Calu3 (cell line): Measurements from ENCODE around the gene PREB. TPM values are rescaled to one million over a fixed set of nuclear protein-coding genes. Genes with fewer than 3 reads are reported as not detected.

Source experiments
- BruUV-seq: library from RNA; stranded (reverse); fragments of 400-500 nt; replicated peaks from 2 replicates; lab custom pipeline; 2021; lab: Mats Ljungman, UMichigan
- CTCF ChIA-PET: fragments of 300-600 bp; sonication (Branson Sonifier 250); formaldehyde crosslinking; loops from one replicate; lab custom pipeline; 2022; ENCODE audit warnings: antibody characterized with exemption; lab: Charles Lee
- DNase-seq: peaks from one replicate; pipeline ENCODE4 v3.0.0; 2022
- H3K27ac Mint-ChIP-seq: one replicate; pipeline ENCODE4 v1.8.0; 2022; ENCODE audit warnings: mixed read lengths; ENCODE audit not compliant: unreplicated experiment
- H3K27me3 Mint-ChIP-seq: one replicate; pipeline ENCODE4 v1.8.0; 2022; ENCODE audit warnings: mixed read lengths; ENCODE audit not compliant: unreplicated experiment
- H3K36me3 Mint-ChIP-seq: one replicate; pipeline ENCODE4 v1.8.0; 2022; ENCODE audit warnings: mild to moderate bottlenecking, moderate library complexity, mixed read lengths; ENCODE audit not compliant: insufficient read depth, unreplicated experiment
- H3K4me1 Mint-ChIP-seq: one replicate; pipeline ENCODE4 v1.8.0; 2022; ENCODE audit warnings: mild to moderate bottlenecking, low read depth, mixed read lengths; ENCODE audit not compliant: unreplicated experiment
- H3K4me3 Mint-ChIP-seq: one replicate; pipeline ENCODE4 v1.8.0; 2022; ENCODE audit warnings: mild to moderate bottlenecking, low read depth, moderate library complexity, mixed read lengths; ENCODE audit not compliant: unreplicated experiment
- H3K9me3 Mint-ChIP-seq: one replicate; pipeline ENCODE4 v1.8.0; 2022; ENCODE audit warnings: low read depth, mixed read lengths; ENCODE audit not compliant: unreplicated experiment
- intact Hi-C: fragments of 100-400 bp; cut with micrococcal nuclease; formaldehyde crosslinking; loops from one replicate; pipeline ENCODE4 v1.10.0; 2022; ENCODE audit not compliant: unreplicated experiment
- total RNA-seq: library from RNA; stranded (reverse); gene quantifications from 2 replicates; pipeline ENCODE4 v1.2.3, GENCODE V29; 2022
- TF ChIP-seq, protein P1 (sequence below): fragments of 200-600 bp; IDR thresholded peaks from one replicate; pipeline ENCODE4 v1.8.0; 2022; ENCODE audit warnings: antibody characterized with exemption; ENCODE audit not compliant: unreplicated experiment

Gene PREB
- total RNA-seq, 1 experiment from 2014 or later, result 54.0 TPM

DNA sequence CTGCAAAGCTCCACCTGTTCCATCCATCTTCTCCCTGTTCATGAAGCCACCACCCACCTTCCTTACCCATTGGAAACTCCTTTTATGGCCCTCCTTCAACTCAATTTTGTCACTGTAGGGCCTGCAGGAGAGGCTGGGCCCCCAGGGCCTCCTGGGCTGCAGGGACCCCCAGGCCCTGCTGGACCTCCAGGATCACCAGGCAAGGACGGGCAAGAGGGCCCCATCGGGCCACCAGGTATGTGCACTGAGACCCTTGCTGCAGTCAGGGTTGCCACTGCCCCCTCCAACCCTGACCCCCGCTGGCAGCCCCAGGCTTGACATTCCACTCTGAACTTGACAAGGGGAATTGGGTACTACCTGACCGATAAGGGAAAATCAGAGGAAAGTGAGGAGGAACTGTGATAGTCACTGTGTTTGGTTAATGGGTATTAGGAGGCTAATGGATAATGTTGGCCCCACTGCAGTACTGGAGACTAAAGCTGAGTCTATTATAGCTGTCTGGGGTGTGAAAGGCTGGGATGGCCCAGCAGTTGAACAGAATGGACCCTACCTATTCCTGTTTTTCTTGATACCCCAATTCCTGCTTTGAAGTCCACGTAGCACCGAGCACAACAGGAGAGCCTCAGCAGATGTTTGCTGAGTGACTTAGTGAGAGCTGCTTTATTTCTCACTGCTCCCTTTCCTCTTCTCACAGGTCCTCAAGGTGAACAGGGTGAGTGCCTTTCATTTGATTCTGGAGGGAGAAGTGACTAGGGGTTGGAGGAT lies 50.0 kb downstream of the PREB start:
- DNase-seq, result no peak
- no peak overlapping the region for H3K27ac Mint-ChIP-seq
- peak overlapping the region; percentile 82 for H3K4me3 Mint-ChIP-seq
- CTCF ChIA-PET, result interaction anchor here (0.6 to 1.4 kb wide), 2 partner anchors 13 to 209 kb away, joined by 4 read pairs; no protein-coding TSS in a partner anchor
- intact Hi-C loops, result no loop called here
- H3K9me3 Mint-ChIP-seq, result no peaks in the 10 kb centered on the region
- TF ChIP-seq, protein P1, sequence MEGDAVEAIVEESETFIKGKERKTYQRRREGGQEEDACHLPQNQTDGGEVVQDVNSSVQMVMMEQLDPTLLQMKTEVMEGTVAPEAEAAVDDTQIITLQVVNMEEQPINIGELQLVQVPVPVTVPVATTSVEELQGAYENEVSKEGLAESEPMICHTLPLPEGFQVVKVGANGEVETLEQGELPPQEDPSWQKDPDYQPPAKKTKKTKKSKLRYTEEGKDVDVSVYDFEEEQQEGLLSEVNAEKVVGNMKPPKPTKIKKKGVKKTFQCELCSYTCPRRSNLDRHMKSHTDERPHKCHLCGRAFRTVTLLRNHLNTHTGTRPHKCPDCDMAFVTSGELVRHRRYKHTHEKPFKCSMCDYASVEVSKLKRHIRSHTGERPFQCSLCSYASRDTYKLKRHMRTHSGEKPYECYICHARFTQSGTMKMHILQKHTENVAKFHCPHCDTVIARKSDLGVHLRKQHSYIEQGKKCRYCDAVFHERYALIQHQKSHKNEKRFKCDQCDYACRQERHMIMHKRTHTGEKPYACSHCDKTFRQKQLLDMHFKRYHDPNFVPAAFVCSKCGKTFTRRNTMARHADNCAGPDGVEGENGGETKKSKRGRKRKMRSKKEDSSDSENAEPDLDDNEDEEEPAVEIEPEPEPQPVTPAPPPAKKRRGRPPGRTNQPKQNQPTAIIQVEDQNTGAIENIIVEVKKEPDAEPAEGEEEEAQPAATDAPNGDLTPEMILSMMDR, result no peak
- peaks cover 20% of the 10 kb centered on the region for H3K4me1 Mint-ChIP-seq
- peaks cover 25% of the 10 kb centered on the region for H3K36me3 Mint-ChIP-seq
- no peaks in the 10 kb centered on the region for H3K27me3 Mint-ChIP-seq
- BruUV-seq, result no TSS peak

DNA sequence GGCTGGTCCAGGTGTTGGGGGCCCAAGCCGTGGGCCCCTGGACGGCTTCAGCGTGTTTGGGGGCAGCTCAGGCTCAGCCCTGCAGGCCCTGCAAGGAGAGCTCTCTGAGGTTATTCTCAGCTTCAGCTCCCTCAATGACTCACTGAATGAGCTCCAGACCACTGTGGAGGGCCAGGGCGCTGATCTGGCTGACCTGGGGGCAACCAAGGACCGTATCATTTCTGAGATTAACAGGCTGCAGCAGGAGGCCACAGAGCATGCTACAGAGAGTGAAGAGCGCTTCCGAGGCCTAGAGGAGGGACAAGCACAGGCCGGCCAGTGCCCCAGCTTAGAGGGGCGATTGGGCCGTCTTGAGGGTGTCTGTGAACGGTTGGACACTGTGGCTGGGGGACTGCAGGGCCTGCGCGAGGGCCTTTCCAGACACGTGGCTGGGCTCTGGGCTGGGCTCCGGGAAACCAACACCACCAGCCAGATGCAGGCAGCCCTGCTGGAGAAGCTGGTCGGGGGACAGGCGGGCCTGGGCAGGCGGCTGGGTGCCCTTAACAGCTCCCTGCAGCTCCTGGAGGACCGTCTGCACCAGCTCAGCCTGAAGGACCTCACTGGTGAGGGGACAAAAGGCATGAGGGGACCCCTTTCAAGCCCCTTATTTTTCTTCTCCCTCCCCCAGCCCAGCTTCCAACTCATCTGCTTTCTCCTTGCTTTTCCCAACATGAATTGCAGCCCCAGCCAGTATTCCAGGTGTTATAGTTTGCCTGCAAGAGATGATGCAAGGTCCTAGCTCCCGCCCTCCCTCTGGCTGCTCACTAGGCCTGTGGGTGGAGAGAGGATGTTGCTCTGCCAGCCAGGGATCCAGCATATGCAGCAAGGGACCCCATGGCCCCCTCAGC lies 50.8 kb downstream of the PREB start:
- Mint-ChIP-seq H3K4me1 (peaks cover 20% of the 10 kb centered on the region), H3K27ac (no peak overlapping the region), H3K9me3 (no peaks in the 10 kb centered on the region), H3K4me3 (no peak overlapping the region), H3K36me3 (peaks cover 25% of the 10 kb centered on the region), H3K27me3 (peaks cover 5% of the 10 kb centered on the region)
- CTCF ChIA-PET, result interaction anchor here (0.6 to 1.4 kb wide), 2 partner anchors 14 to 210 kb away, joined by 4 read pairs; no protein-coding TSS in a partner anchor
- TF ChIP-seq, protein P1, result no peak
- intact Hi-C loops, result no loop called here
- DNase-seq, result no peak
- BruUV-seq, result no TSS peak

DNA sequence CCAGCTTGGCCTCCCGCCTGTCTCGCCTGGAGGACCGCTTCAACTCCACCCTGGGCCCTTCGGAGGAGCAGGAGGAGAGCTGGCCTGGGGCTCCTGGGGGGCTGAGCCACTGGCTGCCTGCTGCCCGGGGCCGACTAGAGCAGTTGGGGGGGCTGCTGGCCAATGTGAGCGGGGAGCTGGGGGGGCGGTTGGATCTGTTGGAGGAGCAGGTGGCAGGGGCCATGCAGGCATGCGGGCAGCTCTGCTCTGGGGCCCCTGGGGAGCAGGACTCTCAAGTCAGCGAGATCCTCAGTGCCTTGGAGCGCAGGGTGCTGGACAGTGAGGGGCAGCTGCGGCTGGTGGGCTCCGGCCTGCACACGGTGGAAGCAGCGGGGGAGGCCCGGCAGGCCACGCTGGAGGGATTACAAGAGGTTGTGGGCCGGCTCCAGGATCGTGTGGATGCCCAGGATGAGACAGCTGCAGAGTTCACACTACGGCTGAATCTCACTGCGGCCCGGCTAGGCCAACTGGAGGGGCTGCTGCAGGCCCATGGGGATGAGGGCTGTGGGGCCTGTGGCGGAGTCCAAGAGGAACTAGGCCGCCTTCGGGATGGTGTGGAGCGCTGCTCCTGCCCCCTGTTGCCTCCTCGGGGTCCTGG lies 51.5 kb downstream of the PREB start:
- DNase-seq, result no peak
- intact Hi-C loops, result no loop called here
- Mint-ChIP-seq H3K36me3 (peaks cover 25% of the 10 kb centered on the region), H3K27ac (no peak overlapping the region), H3K27me3 (peaks cover 13% of the 10 kb centered on the region), H3K4me3 (no peak overlapping the region), H3K9me3 (no peaks in the 10 kb centered on the region), H3K4me1 (peaks cover 20% of the 10 kb centered on the region)
- no TSS peak for BruUV-seq
- CTCF ChIA-PET, result interaction anchor here (0.6 to 1.4 kb wide), 2 partner anchors 15 to 81 kb away, joined by 3 to 4 read pairs; no protein-coding TSS in a partner anchor
- TF ChIP-seq, protein P1, result no peak
